Omental fat pad (tissue), 4 donors: ENCODE results near the gene PSAPL1. TPM values are rescaled to one million over a fixed set of nuclear protein-coding genes. Genes with fewer than 3 reads are reported as not detected.

Experiments used
- ATAC-seq: fragments of 150-250 bp; one replicate; pipeline ENCODE4 v1.9.1; 2016; ENCODE audit warnings: mild to moderate bottlenecking, moderate library complexity; ENCODE audit not compliant: low FRiP score
- DNase-seq: peaks from one replicate; pipeline ENCODE4 v3.0.0-alpha.2; 2019; ENCODE audit warnings: low spot score
- total RNA-seq, 4 donors: library from RNA; depleted of rRNA; stranded (reverse); fragments of >200 nt; gene quantifications; one replicate each; pipeline ENCODE4 v1.1.0, GENCODE V29; 2016
- TF ChIP-seq, protein P1 (sequence below), 3 donors: fragments of 450-650 bp; IDR thresholded peaks; one replicate each; pipeline ENCODE4 v1.5.1; 2016 to 2017; ENCODE audit warnings: antibody characterized with exemption in 3 of 3, mild to moderate bottlenecking in 3 of 3, moderate library complexity in 2 of 3

PSAPL1 gene
- total RNA-seq, 4 donors from 2014 or later, result 0.25 to 2.1 (median 0.48) TPM; not detected in 1

DNA sequence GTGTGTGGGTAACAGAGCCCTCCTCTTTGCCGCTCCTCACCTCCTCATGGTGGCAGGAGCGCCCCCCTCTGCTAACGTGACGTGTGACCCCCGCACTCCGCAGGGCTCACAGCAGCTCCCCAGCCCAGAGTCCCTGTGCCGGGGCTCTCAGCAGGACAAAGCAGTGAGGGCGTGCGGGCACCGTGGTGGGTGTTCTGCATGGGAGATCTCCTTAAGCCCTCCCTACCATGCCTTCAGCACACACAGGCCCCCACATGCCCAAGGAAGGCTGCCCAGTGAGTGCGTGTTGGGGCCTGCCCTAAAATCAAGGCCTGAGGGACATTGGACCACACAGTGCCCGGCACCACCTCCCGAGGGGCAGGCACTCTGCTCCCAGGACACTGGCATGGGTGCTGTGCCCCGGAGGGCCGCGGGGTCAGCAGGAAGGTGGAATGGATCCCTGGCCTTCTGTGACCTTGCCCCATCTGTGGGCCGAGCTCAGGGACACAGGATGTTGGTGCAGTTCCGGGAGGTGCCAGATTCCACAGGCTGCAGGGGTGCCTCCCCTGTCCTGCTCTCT, 10.1 kb downstream of the PSAPL1 start:
- ATAC-seq (no peak), DNase-seq (no peak)
- TF ChIP-seq, protein P1, sequence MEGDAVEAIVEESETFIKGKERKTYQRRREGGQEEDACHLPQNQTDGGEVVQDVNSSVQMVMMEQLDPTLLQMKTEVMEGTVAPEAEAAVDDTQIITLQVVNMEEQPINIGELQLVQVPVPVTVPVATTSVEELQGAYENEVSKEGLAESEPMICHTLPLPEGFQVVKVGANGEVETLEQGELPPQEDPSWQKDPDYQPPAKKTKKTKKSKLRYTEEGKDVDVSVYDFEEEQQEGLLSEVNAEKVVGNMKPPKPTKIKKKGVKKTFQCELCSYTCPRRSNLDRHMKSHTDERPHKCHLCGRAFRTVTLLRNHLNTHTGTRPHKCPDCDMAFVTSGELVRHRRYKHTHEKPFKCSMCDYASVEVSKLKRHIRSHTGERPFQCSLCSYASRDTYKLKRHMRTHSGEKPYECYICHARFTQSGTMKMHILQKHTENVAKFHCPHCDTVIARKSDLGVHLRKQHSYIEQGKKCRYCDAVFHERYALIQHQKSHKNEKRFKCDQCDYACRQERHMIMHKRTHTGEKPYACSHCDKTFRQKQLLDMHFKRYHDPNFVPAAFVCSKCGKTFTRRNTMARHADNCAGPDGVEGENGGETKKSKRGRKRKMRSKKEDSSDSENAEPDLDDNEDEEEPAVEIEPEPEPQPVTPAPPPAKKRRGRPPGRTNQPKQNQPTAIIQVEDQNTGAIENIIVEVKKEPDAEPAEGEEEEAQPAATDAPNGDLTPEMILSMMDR (IDR thresholded peaks at IDR 0.05), result no peak

DNA sequence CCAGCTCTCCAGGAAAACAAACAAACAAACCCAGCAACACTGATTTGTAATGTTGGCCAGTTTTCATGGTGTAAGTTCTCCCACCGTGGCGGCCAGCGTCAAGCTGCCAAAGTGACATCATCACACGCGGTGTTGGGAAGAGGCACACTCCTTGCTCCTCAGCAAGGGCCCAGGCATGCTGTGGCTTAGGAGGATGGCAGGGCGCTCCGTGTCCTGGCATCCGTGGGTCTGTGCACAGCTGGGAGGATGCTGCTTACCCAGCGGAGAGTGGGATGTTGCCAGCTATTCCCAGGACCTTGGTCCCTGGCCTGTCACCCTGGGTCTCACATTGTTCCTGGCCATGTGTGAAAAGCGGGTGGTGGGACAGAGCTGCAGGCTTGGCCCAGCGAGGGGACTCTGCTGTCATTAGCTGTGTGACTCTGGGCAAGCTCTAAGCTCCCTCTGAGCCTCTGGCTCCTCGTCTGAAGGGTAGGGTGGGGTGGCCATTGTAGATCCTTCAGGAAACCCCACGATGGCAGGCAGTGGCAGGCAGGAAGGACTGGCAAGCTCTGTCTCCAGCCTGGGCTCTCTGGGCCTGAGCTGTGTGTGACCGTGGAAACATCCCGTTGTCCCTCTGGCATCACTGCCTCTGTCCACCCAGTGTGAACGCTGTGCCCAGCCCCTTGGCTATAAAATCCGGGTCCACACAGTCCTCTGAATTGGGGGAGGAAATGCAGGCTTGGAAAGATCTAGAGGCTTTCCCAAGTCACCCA, 10.8 kb downstream of the PSAPL1 start:
- DNase-seq (no peak), ATAC-seq (no peak)
- TF ChIP-seq, protein P1 (IDR thresholded peaks at IDR 0.05), result no peak

DNA sequence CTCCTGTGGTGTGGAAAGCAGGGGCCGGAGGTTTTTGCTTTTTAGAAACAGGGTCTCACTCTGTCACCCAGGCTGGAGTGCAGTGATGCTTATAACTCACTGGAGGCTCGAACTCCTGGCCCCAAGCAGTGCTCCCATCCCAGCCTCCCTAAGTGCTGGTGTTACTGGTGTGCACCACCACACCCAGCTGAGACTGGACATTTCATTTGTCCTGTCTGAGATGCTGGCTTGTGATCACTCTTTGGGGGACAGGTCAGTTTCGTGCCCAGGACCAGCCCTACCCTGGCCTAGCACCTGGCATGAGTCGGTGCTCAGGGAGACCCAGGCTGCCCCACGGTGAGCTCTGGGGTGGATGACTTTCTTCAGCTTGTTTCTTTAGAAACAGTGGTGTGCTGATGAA, 11.3 kb downstream of the PSAPL1 start:
- DNase-seq, result no peak
- TF ChIP-seq, protein P1 (IDR thresholded peaks at IDR 0.05), result no peak
- no peak for ATAC-seq

DNA sequence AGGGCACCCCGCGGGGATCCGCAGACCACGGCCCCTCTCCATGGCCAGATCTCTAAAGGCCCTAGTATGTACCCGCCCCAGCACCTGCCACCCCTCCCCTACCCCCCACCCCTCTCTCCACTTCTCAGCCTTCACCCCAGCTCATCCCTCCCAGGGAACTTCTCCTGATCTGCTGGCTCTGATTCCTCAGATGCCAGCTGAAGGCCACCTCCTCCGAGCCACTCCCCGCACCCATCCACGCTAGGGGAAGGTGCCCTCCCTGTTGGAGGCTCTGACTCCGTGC, 11.9 kb downstream of the PSAPL1 start:
- TF ChIP-seq, protein P1 (IDR thresholded peaks at IDR 0.05), result no peak
- DNase-seq (no peak), ATAC-seq (no peak)

DNA sequence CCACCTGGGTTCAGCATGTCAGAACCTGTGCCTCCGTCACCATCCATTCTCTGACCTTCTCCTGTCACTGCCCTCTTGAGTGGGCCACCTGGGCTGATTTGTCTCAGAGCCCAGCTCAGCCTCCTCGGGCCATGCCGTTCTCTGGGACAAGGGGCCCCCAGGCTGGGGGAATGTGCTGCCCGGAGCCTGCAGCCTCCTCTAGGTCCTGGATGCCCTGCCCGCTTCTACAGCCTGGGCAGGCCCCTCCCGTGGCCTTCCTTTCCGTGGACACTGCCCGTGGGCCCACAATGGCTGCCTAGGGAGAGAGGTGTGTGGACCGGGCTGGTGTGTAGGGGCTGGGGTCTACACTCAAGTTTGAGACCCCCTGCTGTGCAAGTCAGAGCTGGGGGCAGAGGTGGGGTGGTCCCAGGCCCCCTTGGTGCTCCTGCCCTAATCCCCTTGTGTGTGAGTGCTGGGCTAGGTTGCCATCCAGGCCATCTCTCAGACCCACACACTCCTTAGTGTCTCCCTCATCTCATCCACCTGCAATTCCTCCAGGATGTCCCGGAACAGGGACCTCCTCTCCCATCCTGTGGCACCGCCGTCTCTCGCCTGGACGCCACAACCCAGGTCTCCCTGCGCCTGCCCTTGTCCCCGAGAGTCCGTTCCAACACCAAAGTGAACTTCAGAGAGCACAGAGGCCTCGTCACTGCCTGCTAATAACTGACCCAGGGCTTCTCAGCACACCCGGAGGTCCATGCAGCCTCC, 12.4 kb downstream of the PSAPL1 start:
- DNase-seq (no peak), ATAC-seq (no peak)
- TF ChIP-seq, protein P1 (IDR thresholded peaks at IDR 0.05), result no peak

DNA sequence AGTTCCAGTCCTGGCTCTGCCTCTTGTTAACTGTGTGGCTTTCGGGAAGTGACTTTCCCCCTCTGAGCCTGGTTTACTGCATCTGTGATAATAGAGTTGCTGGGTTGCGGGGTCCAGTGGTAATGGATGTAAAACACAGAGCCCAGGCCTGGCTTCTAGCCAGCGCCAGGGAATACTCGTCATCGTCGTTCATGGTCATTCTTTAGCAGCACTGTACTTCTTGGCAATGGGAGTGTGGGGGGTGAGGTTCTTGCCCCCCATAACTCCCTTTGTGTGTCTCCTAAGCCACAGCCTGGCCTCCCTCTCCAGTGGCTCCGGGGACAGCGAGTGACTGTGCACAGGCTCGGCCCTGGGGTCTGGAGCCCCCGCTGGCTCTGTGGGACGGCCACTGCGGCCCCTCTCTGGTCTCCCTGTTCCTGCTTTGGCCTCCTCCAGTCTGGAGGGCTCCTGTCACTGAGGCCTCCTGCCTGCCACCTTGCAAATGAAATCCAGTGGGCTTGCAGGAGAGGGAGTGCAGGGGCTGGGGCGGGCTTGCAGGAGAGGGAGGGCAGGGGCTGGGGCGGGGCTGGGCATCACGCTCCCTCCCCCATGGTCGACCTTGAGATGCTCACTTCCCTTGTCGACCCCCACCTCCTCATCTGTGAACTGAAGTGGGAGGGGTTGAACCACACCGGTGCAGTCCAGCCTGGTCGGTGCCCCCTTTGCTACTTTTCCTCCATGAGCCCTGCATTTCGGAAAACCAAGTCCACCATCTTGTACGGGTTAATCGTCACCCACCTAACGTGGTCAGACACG, 13.2 kb downstream of the PSAPL1 start:
- no peak for DNase-seq
- TF ChIP-seq, protein P1 (IDR thresholded peaks at IDR 0.05), result no peak
- ATAC-seq, result no peak
